Progenitor cell of endocrine pancreas (in vitro differentiated cells): ENCODE results near the gene NUAK1. TPM values are rescaled to one million over a fixed set of nuclear protein-coding genes. Genes with fewer than 3 reads are reported as not detected.

ENCODE experiments used
- DNase-seq: peaks from one replicate; pipeline ENCODE4 v3.0.0; 2021; ENCODE audit warnings: low spot score; ENCODE audit not compliant: unreplicated experiment
- H3K27ac Mint-ChIP-seq: 2 replicates; pipeline ENCODE4 v1.8.0; 2021; ENCODE audit warnings: mild to moderate bottlenecking, moderate library complexity, mixed read lengths
- H3K27me3 Mint-ChIP-seq: 2 replicates; pipeline ENCODE4 v1.8.0; 2021; ENCODE audit warnings: mixed read lengths
- H3K36me3 Mint-ChIP-seq: 2 replicates; pipeline ENCODE4 v1.8.0; 2022; ENCODE audit warnings: mixed read lengths; ENCODE audit not compliant: insufficient read depth
- H3K4me1 Mint-ChIP-seq: 2 replicates; pipeline ENCODE4 v1.8.0; 2021; ENCODE audit warnings: low read depth, mixed read lengths
- H3K4me3 Mint-ChIP-seq: 2 replicates; pipeline ENCODE4 v1.8.0; 2021; ENCODE audit warnings: low read depth, mild to moderate bottlenecking, moderate library complexity, mixed read lengths
- H3K9me3 Mint-ChIP-seq: 2 replicates; pipeline ENCODE4 v1.8.0; 2021; ENCODE audit warnings: low read depth, mixed read lengths
- CTCF ChIP-seq: fragments of 200-600 bp; sonication (generic); IDR thresholded peaks from one replicate; pipeline ENCODE4 v1.5.0; 2021; ENCODE audit warnings: antibody characterized with exemption, mild to moderate bottlenecking; ENCODE audit not compliant: unreplicated experiment
- total RNA-seq: library from RNA; stranded (reverse); gene quantifications from 2 replicates; pipeline ENCODE4 v1.2.1, GENCODE V29; 2021

Gene NUAK1
- total RNA-seq, 1 donor from 2014 or later = 7.6 TPM

- peaks cover 49% of the 10 kb centered on the region for H3K4me1 Mint-ChIP-seq
- peaks cover 7% of the 10 kb centered on the region for H3K27me3 Mint-ChIP-seq
- DNase-seq = no peak
- no peak for TF ChIP-seq CTCF
- H3K9me3 Mint-ChIP-seq = no peaks in the 10 kb centered on the region
- H3K27ac Mint-ChIP-seq = peak overlapping the region; percentile 65
- H3K4me3 Mint-ChIP-seq = no peak overlapping the region
- no peaks in the 10 kb centered on the region for H3K36me3 Mint-ChIP-seq
These were observed 7.1 kb downstream of the NUAK1 start for GRCh38 chr12:106131676-106132075.

GRCh38 chr12:106130474-106131113 is 8.2 kb downstream of the NUAK1 start:
- Mint-ChIP-seq H3K36me3 (no peaks in the 10 kb centered on the region), H3K9me3 (no peaks in the 10 kb centered on the region), H3K27me3 (peaks cover 3% of the 10 kb centered on the region), H3K4me1 (peaks cover 47% of the 10 kb centered on the region), H3K4me3 (no peak overlapping the region), H3K27ac (peak overlapping the region; percentile 51)
- no peak for TF ChIP-seq CTCF
- no peak for DNase-seq

- no peak overlapping the region for H3K4me3 Mint-ChIP-seq
- H3K27ac Mint-ChIP-seq = no peak overlapping the region
- H3K4me1 Mint-ChIP-seq = peaks cover 42% of the 10 kb centered on the region
- TF ChIP-seq CTCF = no peak
- no peaks in the 10 kb centered on the region for H3K36me3 Mint-ChIP-seq
- H3K9me3 Mint-ChIP-seq = no peaks in the 10 kb centered on the region
- no peaks in the 10 kb centered on the region for H3K27me3 Mint-ChIP-seq
- DNase-seq = no peak
These were observed 10.0 kb downstream of the NUAK1 start for GRCh38 chr12:106128585-106129328.

- Mint-ChIP-seq H3K27me3 (no peaks in the 10 kb centered on the region), H3K27ac (no peak overlapping the region), H3K36me3 (no peaks in the 10 kb centered on the region), H3K4me3 (no peak overlapping the region), H3K4me1 (peaks cover 33% of the 10 kb centered on the region), H3K9me3 (no peaks in the 10 kb centered on the region)
- no peak for DNase-seq
- TF ChIP-seq CTCF = no peak
These were observed 11.2 kb downstream of the NUAK1 start for GRCh38 chr12:106127338-106128126.

- Mint-ChIP-seq H3K4me1 (peaks cover 26% of the 10 kb centered on the region), H3K4me3 (no peak overlapping the region), H3K36me3 (no peaks in the 10 kb centered on the region), H3K27ac (no peak overlapping the region), H3K27me3 (no peaks in the 10 kb centered on the region), H3K9me3 (no peaks in the 10 kb centered on the region)
- DNase-seq = no peak
- no peak for TF ChIP-seq CTCF
These were observed 12.1 kb downstream of the NUAK1 start for GRCh38 chr12:106126441-106127337.
